GM12872 (cell line): Measurements from ENCODE around the gene TRIM22.

Experiments
- TF ChIP-seq, protein P1 (sequence below): IDR thresholded peaks from 3 replicates; pipeline ENCODE4 v1.5.1; 2011; ENCODE audit warnings: low read depth, mild to moderate bottlenecking, low read length, moderate library complexity; ENCODE audit not compliant: insufficient read depth

TRIM22 gene

DNA sequence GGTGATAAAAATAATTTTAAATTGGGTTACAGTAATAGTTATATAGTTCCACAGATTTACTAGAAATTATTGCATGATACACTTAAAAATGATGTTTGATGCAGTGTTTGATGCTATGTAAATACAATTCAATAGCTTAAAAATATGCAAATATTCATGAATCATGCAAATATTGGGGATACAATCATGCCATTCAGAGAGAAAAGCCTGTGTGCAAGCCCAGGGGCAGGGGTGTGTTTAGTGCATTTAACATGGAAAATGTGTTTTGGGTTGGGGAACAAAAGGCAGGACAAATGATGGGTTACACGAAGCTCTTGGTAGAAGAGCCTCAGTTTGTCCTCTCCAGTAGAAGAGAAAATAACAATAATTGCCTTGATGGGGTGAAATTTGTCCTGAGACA lies 6.0 kb downstream of the TRIM22 start:
- TF ChIP-seq, protein P1, sequence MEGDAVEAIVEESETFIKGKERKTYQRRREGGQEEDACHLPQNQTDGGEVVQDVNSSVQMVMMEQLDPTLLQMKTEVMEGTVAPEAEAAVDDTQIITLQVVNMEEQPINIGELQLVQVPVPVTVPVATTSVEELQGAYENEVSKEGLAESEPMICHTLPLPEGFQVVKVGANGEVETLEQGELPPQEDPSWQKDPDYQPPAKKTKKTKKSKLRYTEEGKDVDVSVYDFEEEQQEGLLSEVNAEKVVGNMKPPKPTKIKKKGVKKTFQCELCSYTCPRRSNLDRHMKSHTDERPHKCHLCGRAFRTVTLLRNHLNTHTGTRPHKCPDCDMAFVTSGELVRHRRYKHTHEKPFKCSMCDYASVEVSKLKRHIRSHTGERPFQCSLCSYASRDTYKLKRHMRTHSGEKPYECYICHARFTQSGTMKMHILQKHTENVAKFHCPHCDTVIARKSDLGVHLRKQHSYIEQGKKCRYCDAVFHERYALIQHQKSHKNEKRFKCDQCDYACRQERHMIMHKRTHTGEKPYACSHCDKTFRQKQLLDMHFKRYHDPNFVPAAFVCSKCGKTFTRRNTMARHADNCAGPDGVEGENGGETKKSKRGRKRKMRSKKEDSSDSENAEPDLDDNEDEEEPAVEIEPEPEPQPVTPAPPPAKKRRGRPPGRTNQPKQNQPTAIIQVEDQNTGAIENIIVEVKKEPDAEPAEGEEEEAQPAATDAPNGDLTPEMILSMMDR = no peak

DNA sequence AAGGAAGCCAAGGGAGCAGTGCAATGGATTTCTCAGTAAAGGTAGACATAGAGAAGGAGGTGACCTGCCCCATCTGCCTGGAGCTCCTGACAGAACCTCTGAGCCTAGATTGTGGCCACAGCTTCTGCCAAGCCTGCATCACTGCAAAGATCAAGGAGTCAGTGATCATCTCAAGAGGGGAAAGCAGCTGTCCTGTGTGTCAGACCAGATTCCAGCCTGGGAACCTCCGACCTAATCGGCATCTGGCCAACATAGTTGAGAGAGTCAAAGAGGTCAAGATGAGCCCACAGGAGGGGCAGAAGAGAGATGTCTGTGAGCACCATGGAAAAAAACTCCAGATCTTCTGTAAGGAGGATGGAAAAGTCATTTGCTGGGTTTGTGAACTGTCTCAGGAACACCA lies 6.6 kb downstream of the TRIM22 start:
- TF ChIP-seq, protein P1 = no peak

DNA sequence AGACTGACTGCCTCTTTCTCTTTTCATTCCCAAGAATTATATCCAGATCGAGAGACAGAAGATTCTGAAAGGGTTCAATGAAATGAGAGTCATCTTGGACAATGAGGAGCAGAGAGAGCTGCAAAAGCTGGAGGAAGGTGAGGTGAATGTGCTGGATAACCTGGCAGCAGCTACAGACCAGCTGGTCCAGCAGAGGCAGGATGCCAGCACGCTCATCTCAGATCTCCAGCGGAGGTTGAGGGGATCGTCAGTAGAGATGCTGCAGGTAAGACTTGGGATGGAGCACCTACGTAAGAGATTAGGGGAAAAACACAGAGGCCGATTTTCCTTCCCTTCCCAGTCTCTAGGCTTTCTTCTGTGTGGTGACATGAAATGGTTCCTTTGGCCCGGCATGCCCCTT lies 8.7 kb downstream of the TRIM22 start:
- TF ChIP-seq, protein P1 = no peak

DNA sequence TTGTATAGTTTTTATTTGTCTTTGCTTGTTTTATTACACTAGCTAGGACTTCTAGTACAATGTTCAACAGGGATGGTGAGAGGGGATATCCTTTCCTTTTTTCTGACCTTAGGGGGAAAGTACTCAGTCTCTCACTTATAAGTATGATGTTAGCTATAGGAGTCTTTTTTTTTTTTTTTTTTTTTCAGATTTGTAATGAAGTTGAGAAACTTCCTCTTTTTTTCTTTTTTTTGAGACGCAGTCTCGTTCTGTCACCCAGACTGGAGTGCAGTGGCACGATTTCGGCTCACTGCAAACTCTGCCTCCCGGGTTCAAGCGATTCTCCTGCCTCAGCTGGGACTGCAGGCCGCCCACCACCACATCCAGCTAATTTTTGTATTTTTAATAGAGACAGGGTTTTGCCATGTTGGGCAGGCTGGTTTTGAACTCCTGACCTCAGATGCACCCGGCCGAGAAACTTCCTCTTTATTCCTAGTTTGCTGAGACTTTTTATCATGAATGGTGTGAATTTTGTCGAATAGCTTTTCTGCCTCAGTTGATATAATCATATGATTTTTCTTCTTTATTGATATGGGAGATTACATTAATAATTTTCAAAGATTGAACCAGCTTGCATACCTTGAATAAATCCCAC lies 10.9 kb downstream of the TRIM22 start:
- TF ChIP-seq, protein P1 = no peak

DNA sequence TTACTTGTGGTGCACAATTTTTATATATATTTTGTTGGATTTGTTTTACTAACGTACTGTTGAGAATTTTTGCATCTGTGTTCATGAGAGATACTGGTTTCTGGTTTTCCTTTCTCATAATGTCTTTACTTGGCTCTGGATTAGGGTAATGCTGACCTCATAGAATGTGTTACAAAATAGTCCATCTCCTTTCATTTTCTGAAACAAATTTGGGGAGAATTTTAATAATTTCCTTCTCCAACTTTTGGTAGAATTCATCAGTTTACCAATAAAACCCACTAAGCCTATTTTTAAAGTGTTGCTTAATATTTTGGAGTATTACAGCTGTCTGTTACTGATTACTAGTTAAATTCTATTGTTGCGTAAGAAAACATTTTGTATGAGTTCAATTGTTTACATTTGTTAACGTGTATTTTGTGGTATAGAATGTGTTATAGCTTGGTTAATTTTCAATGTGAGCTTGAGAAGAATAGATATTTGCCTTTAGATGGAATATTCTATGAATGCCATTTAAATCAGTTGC lies 11.5 kb downstream of the TRIM22 start:
- TF ChIP-seq, protein P1 = no peak

DNA sequence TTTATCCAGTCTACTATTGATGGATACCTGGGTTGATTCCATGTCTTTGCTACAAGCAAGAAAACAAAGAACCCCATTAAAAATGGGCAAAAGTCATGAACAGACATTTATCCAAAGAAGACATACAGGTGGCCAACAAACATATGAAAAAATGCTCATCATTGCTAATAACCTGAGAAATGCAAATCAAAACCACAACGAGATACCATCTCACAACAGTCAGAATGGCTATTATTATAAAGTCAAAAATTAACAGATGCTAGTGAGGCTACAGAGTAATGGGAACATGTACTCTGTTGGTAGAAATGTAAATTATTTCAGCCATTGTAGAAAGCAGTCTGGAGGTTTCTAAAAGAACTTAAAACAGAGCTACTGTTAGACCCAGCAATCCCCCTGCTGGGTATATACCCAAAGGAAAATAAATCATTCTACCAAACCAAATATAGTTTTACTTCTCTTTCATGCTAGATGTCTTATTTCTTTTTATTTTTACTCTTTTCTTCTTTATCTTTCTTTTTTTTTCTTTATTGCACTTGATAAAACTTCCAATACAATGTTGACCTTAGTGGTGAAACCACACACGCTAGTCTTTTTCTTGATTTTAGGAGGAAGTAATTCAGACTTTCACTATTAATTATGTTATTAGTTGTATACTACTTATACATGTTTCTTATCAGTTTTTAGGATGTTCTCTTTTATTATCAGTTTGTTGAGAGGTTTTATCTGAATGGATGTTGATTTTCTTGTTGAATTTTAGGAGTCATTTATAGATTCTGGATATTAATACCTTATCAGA lies 14.3 kb downstream of the TRIM22 start:
- TF ChIP-seq, protein P1 = no peak

DNA sequence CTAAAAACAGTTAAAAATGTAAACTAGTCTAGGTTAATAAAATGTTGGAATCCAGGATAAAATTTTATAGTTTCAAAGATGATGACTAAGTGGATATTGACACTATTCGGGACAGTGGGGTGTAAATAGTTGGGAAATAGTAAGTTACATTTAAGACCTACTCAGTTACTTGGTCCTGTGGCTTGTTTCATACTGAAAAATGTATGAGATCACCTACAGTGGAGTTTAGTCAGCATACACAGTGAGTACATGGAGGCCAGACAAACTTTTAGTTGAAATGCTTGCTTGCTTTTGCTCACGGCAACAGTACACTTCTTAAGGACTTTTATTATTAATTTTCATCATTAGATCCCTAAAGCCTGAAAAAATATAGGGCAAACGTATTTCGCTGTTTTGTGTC lies 16.1 kb downstream of the TRIM22 start:
- TF ChIP-seq, protein P1 = no peak
